ENCODE data around the gene ADAP1.

GRCh38 chr7:883055-884021, 71.1 kb downstream of the ADAP1 start:
- no peak for TF ChIP-seq CTCF (tag by site-specific recombination; IDR thresholded peaks at IDR 0.05)
- TF ChIP-seq ZNF362 (tag by site-specific recombination; IDR thresholded peaks at IDR 0.05) = no peak
- TF ChIP-seq ZNF354C (tag by site-specific recombination; IDR thresholded peaks at IDR 0.05; ENCODE audit: borderline replicate concordance, low read depth) = no peak
- TF ChIP-seq PRDM2 (tag by site-specific recombination; IDR thresholded peaks at IDR 0.05; ENCODE audit: borderline replicate concordance) = no peak
- TF ChIP-seq ZNF561 (tag by site-specific recombination; IDR thresholded peaks at IDR 0.05; ENCODE audit: borderline replicate concordance) = no peak
- no peak for TF ChIP-seq SP2 (tag by site-specific recombination; IDR thresholded peaks at IDR 0.05)
- no peak for TF ChIP-seq ZNF140 (tag by site-specific recombination; IDR thresholded peaks at IDR 0.05)
- TF ChIP-seq ZNF184 (tag by site-specific recombination; IDR thresholded peaks at IDR 0.05) = no peak
